CD1c-positive myeloid dendritic cell (primary cell): Measurements from ENCODE around the gene LIX1L.

Source experiments
- DNase-seq: peaks from one replicate; pipeline ENCODE4 v3.0.0-alpha.2; 2016; ENCODE audit errors: extremely low spot score

Gene LIX1L

DNA sequence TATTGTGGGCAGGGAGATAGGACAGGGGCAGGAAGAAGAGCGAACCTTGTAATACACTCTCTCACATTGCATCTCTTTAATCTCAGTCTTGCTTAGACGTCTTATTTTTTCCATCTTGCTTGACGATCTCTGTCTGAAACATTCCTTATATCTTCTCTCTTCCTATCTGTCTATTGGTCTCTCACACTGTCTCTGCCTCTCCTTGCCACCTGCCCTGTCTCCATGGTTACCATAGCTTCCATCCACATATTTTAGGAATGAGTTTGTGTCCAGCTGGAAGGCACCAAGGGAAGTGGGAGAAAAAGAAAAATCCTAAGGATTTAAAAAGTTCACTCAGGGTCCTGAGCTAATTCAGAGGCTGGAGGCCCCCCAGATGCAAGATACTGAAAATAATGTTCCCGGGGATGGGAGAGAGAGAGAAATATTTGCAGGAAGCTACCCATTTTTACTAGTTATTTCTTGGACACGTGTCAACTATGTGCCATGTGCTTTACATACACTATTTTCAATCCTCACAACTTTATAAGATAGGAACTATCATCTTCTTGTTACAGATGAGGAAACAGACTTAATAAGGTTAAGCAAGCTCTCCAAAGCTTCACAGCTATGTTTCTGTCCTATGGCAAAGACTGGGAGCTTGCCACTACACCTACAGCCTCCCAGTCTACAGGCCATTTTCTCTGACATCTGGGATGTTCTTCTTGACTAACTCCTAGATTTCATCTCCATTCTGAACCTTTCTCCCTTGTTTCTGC, 5.6 kb upstream of the LIX1L start:
- no peak for DNase-seq

DNA sequence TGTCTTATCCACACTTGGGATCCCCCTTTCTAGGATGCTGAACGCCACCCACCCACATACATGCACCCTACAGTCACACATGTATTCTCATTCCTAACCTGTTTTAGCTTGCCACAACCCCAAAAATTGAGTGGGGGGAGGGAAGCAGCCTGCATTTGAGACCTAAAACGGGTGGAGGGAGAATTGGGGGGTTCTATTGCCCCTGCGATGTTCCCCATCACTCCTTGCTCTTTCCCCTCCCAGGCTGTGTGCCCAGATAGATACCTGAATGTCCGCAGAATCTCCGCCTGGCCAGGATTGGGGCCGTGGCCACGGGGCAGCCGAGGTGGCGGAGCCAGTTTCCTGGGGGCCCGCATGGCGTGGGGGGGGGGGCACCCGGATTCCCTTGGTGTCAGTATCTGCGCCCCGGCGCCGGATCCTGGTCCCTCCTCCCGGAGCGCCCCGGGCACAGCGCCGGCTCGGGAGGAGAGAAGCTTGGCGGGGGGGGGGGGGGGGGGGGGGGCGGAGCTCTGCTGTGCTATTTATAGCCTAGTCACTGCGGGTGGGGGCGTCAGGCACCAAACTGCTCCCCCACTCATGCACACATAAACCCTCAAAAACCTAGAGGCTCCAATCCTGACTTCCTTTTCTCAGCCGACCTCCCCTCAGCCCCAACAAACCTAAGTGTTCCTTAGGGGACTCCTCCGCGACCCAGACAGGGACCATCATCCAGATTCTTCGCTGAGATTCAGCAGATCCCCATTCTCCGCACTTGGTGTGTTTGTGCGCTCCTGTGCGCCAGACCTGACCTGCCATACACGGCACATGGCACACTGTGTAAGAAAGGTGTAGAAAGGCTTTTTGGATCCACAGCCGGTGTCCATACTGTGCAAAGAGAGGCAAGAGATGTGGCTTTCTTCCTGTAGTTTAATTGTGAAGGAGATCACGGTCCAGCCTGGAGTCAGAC, 4.6 kb upstream of the LIX1L start:
- peak; percentile 30 for DNase-seq

DNA sequence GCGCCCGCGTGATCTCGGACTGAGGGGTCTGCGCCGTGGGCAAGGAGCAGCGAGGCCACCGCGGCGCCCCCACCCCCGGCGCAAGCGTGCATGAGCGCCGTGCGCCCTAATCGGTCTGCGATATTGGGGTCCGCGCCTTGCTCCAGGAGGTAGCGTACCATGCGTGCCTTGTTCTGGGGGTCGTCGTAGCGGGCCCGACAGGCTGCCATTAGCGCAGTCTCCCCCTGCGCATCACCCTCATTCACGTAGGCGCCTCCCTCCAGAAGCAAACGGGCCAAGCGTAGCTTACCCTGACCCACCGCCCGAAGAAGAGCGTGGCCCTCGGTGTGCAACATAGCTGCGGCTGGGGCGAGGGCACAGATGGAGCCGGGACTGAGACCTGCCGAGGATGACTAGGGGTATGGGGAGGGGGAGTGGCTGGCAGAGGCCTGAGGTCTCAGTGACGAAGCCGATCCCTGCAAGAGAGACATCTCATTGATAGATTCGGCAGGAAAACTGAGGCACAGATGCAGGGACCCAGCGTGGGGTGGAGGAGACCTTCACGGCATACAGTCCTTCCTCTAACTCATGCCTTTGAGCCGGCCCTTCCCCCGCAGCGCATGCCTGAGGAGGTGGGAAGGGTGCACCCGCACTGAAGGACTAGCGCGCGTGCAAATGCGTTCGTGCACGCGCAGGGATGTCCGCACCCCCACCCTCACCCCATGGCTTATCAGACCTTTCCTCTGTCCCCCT, 3.8 kb upstream of the LIX1L start:
- DNase-seq: peak; percentile 44

DNA sequence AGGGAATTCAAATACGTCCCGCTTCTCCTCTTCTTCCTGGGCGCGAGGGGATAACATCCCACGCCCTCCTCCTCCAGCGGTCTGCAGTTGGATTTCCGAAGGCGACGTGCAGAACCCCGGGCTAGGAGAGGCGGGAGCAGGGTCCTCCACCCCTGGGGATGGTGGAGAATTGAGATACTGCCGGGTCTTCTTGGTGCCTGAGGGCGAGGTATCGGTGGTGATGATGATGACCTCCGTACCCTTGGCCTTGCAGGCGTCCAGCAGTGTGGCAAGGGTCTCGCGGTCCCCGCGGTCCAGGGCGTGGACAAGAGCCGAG, 3.2 kb upstream of the LIX1L start:
- DNase-seq: no peak

DNA sequence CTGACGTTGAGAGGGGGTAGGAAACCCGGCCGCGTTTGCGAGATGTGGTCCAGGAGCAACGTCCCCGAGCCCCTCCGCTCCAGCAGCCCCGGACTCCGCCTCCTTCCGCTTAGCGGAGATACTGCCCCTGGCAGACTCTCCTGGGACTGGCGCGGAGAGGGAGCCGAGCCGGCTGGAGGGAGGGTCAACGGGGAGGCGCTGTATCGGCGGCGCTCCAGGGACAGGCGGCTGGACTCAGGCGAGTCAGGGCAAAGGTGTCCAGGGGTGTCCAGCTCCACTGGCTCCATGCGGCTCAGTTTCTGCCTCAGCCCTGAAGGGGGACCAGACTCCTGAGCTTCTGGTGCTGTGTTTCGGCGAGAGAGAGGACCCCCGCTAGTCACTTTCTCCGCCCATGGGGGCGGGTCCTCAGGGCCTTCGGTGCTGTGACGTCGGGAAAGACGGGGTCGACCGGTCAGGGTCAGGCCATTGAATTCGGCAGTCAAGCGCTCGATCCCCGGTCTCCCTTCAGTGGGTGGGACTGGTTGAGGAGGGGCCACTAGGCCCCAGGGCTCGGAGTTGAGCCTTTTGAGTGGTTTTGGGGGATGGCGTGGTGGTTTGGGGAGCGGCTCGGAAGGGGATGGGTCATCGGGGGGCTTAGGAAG, 2.8 kb upstream of the LIX1L start:
- DNase-seq: peak; percentile 67

DNA sequence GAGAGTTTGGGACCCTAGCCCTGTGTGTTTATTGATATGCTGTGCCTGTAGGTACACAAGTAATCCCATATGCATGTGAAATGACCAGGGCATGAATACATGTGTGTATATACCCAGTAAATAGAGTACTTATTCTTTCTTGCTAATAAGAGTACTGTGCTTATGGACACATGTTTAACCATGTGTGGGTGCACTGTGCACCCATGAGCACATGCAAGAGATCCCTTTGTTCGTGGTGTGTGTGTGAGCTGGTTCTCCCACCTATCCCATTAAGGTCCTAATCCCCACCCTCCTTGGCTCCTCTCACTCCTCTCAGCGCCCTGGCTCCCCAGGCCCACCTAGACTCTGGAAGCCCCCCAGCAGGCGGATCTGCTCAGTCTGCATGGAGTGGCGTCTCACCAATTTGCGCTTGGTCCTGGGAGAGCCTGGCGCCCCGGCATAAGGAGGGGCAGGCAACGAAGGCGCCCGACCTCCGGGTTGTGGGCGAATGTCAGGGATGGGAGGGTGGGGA, 2.2 kb upstream of the LIX1L start:
- DNase-seq: no peak

DNA sequence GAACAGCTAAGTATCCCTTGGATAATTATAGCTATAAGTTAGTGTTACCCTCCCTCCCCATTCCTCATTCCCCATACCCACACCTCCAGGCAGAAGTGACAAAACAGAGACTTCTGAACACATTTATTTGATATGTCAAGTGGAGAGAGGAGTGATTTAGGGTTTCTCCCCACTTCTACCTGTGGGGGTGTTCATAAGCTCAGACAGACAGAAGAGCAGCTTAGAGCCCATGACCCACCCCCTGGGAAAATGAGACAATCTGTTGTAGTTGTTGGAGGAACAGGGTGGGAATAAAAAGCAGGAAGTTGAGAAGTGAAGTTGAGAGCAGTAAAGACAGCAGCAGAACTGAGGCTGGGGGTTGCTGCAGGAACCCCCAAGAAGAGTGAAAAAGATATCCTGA, 1.5 kb upstream of the LIX1L start:
- DNase-seq: peak; percentile 19

DNA sequence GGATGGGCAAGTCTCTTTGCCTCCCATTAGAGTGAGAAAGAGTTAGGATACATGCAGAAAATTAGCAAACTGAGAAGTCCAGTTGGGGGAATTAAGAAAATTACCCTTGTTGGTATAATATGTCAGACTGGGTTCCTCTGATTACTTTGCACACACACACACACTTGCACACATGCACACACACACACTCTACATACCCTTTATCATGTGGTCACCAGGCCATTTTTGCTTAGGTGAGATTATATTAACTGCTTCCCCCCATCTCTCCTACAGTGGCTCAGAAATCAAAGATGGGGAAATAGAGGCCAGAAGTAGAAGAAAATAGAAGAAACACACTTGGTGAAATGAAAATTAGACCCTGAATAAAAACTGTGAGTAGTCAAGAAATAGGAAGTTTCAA, 917 bp upstream of the LIX1L start:
- no peak for DNase-seq

DNA sequence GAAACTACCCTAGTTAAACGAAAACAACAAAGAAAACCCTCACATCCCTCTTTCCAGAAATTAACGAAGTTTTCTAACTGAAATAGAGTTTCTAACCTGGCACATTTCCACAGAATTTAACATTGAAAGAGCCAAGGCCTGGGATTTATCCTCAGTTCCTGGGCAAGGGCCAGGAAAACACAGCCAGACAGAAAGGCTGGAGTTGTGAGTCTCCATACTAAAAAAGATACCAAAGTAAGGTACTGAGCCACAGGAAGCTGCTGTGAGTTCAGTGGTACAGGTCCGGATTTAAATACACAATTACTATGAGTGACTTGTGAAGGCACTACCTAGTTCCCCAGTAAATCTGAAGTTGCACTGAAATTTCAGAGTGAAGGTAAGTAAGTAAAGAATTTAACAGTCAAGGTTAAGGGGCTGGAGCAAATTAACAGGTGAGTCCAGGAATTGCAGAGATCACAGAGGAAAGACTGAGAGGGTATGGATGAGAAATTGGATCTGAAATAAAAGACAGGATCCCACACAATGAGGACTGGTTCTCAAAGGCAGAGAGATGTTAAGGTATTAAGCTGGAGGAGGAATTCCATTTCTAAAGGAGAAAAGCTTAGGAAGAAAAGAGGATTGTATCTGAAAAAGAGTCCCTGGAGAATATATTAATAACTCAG, 905 bp downstream of the LIX1L start:
- peak; percentile 12 for DNase-seq

DNA sequence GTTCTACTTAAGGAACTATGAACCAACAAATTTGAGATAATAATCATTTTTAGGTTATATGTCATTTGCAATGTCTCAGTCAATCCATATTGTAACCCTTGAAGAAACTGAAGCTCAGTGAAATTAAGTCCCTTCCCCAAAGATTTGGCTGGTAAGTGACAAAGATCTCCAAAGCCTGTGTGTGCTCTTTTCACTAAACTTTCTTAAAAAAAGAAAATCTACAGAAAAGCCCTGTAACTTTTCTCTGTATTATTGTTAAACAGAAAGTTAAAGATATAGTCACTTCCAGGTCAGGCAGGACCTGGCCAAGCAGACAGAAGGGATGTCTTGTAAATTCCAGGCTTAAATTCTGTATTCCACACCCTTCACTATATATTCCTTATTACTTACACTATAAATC, 1.5 kb downstream of the LIX1L start:
- no peak for DNase-seq

DNA sequence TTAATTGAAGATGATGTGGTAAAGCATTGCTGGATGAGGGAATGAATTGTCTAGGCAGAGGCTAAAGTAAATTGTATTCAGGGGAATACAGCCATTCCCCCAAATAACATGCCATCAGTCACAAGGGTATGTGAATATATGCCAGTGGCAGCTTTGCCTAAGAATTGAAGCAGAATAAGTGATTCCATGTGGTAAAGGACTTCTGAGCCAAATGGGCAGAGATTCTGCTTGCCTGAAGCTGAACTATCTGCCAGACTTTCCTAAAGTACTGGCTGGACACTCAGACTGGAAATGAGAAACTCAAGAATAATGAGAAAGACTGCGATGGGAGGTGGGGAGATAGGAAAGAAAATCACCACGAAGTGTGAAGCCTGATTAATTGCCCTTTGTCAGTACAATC, 2.4 kb downstream of the LIX1L start:
- DNase-seq: no peak

DNA sequence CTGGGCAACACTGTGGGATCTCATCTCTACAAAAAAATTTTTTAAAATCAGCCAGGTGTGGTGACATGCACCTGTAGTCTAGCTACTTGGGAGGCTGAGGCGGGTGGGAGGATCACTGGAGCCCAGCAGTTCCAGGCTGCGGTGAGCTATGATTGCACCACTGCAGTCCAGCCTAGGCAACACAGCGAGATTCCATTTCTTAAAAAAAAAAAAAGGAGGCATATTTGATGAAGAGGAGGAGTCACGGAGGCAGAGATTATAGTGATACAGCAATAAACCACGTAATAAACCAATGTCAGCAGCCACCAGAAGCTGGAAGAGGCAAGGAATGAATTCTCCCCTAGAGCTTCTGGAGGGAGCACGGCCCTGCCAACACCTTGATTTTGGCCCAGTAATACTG, 4.0 kb downstream of the LIX1L start:
- no peak for DNase-seq

DNA sequence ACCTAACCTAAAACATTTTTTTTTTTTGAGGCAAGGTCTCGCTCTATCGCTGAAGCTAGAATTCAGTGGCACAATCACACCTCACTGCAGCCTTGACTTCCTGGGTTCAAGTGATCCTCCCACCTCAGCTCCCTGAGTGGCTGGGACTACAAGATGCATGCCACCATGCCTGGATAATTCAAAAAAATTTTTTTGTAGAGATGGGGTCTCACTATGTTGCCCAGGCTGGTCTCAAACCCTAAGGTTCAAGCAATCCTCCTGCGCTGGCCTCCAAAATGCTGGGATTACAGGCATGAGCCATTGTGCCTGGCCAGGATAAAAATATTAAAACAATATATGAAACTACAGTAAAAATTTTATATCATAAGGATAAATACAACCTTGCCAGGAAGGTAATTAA, 4.9 kb downstream of the LIX1L start:
- DNase-seq: no peak

DNA sequence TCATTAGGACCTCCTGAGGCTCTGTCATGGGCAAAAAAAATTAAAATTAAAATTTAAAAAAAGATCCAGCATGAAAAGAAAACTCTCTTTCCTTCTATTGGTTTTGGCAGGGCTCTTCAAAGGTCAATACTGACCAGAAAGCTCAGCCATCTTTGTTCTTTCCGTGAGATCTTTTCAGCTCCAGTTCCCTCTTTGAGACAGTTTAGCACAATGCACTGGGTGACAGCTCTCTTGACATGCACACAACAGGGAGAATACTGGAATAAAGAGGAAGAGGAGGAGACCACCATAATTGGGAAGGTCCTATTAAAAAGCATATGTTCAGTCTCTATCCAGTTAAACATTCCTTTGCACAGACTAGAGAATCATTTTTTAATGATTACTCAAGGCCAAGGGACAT, 6.3 kb downstream of the LIX1L start:
- no peak for DNase-seq

DNA sequence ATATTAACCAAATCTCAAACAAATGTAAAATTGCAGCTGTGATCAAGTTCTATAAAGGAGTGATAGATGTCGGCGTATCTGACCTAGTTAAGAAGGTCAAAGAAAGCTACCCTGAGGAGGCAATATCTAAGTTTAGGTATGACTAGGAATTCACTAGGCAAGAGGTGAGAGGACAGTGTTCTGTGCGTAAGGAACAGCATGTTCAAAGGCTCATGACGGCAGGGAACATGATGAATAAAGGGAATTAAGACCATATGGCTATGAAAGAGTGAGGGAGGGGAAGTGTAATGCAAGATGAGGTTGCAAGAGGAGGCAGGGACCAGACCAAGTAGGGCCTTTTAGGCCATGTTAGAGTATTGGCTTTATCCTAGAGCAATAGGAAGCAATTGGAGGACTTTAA, 8.6 kb downstream of the LIX1L start:
- DNase-seq: no peak

DNA sequence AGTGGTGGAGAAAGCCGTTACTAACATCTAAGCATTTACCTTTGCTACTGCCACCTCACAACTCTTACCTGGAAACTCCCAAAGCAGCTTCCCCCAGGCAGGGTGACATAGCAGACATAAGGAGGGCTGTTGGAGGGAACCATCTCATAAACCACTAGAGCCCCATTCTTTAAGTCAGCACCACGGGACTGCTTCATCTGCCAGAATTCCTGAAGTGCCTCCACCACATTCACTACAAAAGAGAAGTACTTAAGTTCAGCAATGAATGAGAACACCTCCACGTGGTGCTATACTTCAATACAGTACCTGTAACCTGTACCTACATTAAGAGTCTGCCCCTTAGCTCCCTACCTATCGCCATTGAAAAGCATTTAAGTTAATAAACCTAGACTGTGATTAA, 10.3 kb downstream of the LIX1L start:
- no peak for DNase-seq

DNA sequence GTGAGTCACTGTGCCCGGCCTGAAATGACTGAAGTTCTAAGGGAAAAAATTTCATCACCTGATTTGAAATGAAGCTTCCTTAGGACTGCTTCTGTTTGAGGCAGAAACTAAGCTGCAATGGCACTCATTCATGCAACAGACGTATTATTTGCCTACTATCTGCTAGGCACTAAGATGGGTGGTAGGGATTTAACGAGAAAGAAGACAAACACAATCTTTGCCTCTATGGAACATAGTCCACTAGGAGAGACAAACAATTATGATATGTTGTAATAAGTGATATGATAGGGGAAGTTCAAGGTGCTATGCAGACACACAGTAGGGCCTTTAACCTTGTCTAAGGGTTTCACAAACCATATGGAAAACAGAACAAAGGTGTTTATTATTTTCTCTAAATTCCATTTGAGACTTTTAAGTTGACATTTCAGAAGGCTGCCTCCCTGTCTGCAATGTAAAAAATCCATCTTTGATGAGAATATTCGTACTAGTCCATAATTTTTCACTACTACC, 11.3 kb downstream of the LIX1L start:
- no peak for DNase-seq

DNA sequence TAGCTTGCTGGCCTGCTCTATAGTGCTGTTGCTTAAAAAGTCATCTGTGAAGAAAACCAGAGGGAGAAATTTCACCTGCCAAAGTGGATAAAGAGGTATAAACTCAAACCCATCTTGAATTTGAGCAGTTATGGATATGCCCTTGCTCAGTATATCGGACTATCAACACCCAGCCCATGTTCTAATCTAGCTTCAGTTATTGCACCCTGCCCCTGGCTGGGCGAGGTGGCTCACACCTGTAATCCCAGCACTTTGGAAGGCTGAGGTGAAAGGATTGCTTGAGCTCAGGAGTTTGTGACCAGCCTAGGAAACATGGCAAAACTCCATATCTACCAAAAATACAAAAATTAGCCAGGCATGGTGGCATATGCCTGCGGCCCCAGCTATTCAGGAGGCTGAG, 13.3 kb downstream of the LIX1L start:
- no peak for DNase-seq

DNA sequence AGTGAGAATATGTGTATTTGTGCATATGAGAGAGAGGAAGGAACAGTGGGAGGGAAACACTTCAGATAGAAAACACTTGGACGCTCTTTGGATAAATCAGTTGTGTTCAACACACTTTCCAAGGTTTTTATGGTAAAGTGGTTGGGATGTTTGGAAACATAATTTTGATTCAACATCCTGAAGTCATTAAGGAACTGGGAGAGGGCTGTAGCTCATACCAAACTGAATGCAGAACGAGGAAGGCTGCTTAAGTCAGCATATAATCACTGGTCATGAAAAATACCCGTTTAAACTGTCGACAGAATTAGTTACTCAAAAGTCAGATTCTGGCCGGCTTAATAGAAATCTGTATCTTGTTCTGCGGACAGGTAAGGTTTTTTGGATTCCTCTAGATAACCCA, 14.9 kb downstream of the LIX1L start:
- DNase-seq: no peak

DNA sequence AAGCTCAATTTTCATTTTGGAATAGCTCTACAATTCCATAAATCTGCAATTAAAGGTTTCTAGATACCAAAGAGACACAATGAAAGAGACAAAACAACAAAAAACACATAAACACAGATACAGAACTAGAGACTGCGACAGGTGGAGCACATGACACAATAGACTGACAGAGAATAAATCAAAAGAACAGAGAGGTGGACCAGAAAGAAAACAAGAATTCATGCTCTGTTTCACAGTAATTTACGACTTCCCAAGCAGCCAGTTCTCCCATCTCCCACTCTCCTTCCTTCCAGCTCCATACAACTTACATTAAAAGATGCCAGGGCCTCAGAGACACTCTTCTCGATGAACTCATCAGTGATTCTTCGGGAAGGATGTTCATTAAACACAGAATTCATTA, 15.4 kb downstream of the LIX1L start:
- no peak for DNase-seq

DNA sequence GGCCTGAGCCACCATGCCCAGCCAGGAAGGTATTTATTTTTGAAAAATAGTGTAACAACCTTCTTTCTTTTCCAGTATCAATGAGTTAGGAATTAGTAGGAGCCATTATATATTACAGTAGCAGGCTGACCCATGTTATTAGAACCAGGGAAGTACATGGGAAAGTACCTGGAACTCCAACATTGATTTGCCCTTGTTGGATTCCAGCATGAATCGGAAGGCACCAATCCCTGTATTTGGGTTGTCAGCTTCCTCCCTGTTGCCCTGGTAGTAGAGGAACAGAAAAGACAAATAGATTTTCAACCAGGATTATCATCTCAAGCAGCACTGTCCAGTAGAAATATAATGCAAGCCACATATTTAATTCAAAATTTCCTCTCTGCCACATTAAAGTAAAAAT, 20.4 kb downstream of the LIX1L start:
- DNase-seq: no peak
